Activated CD4-positive, alpha-beta T cell treated with anti-CD3 and anti-CD28 coated beads, Interleukin-2, Interleukin-6, amounts not matched to agents 100 ng/mL and 50 ng/mL, durations not matched to agents 16 hours and 8 hours (primary cell): ENCODE measurements around the gene SCD5.

Experiments
- DNase-seq: peaks from one replicate; pipeline ENCODE4 v3.0.0-alpha.2; 2020

SCD5 gene

GRCh38 chr4:82758701-82759685 lies 39.6 kb downstream of the SCD5 start:
- no peak for DNase-seq

GRCh38 chr4:82756061-82756460 lies 42.5 kb downstream of the SCD5 start:
- no peak for DNase-seq

GRCh38 chr4:82755650-82756049 lies 42.9 kb downstream of the SCD5 start:
- no peak for DNase-seq

- no peak for DNase-seq
Measured at GRCh38 chr4:82754513-82755165, 44.0 kb downstream of the SCD5 start.

GRCh38 chr4:82753725-82754410 lies 44.7 kb downstream of the SCD5 start:
- DNase-seq, result no peak

GRCh38 chr4:82753238-82753637 lies 45.4 kb downstream of the SCD5 start:
- DNase-seq, result no peak

- no peak for DNase-seq
Measured at GRCh38 chr4:82748810-82749470, 49.7 kb downstream of the SCD5 start.

GRCh38 chr4:82747686-82748575 lies 50.7 kb downstream of the SCD5 start:
- DNase-seq, result no peak

GRCh38 chr4:82746705-82747574 lies 51.7 kb downstream of the SCD5 start:
- DNase-seq, result no peak

- DNase-seq, result no peak
Measured at GRCh38 chr4:82745173-82745842, 53.3 kb downstream of the SCD5 start.

- DNase-seq, result no peak
Measured at GRCh38 chr4:82744284-82744968, 54.2 kb downstream of the SCD5 start.

- no peak for DNase-seq
Measured at GRCh38 chr4:82741188-82741587, 57.4 kb downstream of the SCD5 start.

- peak; percentile 89 for DNase-seq
Measured at GRCh38 chr4:82739287-82740190, 59.1 kb downstream of the SCD5 start.

- DNase-seq, result no peak
Measured at GRCh38 chr4:82737354-82737753, 61.2 kb downstream of the SCD5 start.

- DNase-seq, result no peak
Measured at GRCh38 chr4:82733636-82734035, 65.0 kb downstream of the SCD5 start.

- DNase-seq, result no peak
Measured at GRCh38 chr4:82728301-82728700, 70.3 kb downstream of the SCD5 start.

GRCh38 chr4:82726596-82726995 lies 72.0 kb downstream of the SCD5 start:
- DNase-seq, result no peak

GRCh38 chr4:82721819-82722423 lies 76.7 kb downstream of the SCD5 start:
- DNase-seq, result peak; percentile 28
